Measurements from ENCODE around the gene TTLL3.

TTLL3 gene

DNA sequence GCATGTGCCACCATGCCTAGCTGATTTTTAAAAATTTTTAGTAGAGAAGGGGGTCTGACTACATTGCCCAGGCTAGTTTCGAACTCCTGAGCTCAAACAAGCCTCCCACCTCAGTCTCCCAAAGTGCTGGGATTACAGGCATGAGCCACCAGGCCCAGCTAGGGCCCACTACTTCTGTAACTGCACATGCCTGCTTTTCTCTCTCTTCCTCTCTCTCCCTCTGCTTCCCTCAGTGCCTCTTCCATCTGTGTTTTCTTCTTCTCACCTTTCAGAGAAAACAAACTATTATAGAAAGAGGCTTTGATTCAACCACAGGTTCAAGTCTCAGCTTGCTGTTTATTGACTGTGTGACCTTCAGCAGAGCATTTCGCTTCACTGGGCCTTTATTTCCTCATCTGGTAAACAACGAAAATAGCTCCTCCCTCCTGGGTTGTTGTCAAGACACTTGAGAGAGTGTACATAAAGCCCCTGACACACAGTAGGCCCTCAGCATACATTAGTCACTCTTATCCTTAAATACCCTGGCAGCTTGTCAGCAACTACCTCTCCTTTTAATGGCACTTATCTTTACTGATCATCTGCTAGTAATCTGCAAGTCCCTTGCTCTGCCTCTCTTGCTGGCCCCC, 28.0 kb upstream of the TTLL3 start:
- DNase-seq = no peak

DNA sequence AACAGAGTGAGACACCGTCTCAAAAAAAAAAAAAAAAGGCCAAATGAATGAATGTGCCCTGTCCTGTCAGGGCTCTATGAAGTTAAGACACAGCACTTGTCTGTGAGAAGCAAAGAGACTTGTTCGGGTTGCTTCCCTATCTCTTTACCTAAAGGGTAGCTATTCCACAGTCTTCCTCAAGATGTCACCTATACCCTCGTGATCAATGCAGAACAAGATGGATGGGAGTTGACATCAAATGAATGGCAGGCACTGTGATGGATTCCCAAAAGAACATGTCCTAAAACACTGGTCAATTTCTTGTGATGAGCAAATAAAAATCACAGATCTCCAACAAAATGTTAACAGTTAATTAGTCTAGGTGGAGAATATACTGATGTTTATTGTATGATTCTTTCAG, 27.3 kb upstream of the TTLL3 start:
- peak; percentile 21 for DNase-seq

- DNase-seq = no peak
Measured at GRCh38 chr3:9783954-9784353, 26.1 kb upstream of the TTLL3 start.

- DNase-seq = no peak
Measured at GRCh38 chr3:9784965-9785364, 25.1 kb upstream of the TTLL3 start.

DNA sequence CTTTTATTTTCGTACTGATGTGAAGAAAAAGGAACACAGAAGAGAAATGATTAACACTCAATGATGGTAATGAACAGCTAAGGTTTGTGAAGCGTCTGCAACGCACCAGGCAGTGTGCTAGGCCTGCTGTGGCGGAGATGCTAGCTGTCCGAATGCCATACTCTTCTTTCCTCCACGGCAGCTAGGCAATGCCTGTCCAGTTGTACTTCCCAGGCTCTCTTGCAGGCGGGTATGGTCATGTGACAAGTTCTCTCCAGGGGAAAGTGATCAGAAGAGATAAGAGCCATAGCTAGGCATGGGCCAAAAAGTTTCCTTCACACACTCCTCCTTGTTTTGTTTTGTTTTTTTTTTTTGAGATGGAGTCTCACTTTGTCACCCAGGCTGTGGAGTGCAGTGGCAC, 24.5 kb upstream of the TTLL3 start:
- DNase-seq = no peak

- DNase-seq = peak; percentile 8
Measured at GRCh38 chr3:9786209-9786739, 23.8 kb upstream of the TTLL3 start.

- DNase-seq = peak; percentile 8
Measured at GRCh38 chr3:9786825-9787669, 23.0 kb upstream of the TTLL3 start.

DNA sequence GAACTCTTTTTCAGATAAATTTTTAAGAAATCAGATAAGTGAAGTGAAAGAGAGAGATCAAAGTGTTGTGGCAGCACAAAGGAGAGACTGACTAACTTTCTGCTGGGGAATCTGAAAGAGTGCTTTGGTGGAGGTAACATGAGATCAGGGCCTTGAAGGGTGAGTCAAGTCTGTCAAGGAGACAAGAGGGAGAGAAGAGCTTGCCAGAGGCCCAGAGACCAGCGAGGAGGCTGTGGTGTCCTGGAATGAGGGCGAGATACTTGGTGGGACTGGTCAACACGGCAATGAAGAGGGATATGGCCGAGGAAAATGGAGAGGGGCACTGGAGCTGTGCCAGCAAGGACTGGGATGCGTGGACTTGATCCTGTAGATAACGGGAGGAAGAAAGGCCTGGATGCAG, 22.3 kb upstream of the TTLL3 start:
- DNase-seq = no peak

DNA sequence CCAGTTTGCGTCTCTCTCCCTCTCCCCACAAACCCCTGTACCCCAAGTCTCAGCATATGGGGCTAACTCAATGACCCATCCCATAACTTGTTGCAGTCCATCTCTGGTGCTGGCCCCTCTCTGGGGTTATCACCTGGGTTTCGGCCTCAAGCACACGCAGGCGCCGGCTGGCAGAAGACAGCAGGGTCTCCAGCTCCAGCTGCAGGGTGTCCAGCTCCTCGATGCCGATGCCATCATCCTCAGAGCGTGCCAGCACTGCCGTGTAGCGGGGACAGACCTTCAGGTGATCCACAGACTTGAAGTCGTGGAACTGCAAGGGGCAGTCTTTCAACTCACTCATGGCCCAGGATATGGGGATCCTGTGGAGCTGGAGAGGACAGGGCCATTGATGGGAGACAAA, 18.9 kb upstream of the TTLL3 start:
- no peak for DNase-seq

DNA sequence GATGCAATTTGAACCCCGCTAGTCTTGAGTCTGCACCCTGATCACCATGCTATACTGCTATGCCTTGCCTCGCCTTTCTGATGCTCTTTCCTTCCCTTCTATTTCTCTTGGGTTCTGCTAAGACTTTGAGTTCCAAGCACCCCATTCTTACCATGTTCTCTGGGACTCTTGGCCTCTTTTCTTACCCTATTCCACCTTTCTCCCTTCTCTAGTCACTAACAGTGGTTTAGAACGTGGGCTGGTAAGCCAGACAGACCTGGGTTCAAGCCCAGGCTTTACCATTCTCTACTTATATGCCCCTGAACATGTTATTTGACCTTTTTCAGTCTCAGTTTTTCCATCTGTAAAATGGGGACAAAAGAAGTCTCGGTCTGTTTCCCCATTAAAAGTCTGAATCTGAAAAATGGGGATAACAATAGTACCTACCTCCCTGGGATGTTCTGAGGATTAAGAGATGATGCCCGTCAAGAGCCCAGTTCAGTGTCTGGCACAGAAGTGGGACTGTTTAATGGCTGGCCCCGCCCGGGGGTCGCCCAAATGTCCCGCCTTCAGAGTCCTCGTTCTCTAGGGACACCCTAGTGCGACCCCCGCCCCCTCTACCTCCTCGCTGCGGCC, 18.2 kb upstream of the TTLL3 start:
- DNase-seq = no peak

GRCh38 chr3:9792405-9793160, 17.5 kb upstream of the TTLL3 start, which contains the start of the genes ARPC4 and TADA3:
Gene ARPC4, plus strand, starts transcription at chr3:9793082. Its CDS starts 40 bp downstream, at chr3:9793122.
Gene TADA3, minus strand, starts transcription at chr3:9792473. Its CDS starts 1,007 bp downstream, at chr3:9791466.
- peak; percentile 96 for DNase-seq

- peak; percentile 65 for DNase-seq
Measured at GRCh38 chr3:9793161-9793781, 16.8 kb upstream of the TTLL3 start.

- no peak for DNase-seq
Measured at GRCh38 chr3:9794400-9794799, 15.7 kb upstream of the TTLL3 start.

GRCh38 chr3:9795207-9795606, 14.9 kb upstream of the TTLL3 start:
- DNase-seq = peak; percentile 85

DNA sequence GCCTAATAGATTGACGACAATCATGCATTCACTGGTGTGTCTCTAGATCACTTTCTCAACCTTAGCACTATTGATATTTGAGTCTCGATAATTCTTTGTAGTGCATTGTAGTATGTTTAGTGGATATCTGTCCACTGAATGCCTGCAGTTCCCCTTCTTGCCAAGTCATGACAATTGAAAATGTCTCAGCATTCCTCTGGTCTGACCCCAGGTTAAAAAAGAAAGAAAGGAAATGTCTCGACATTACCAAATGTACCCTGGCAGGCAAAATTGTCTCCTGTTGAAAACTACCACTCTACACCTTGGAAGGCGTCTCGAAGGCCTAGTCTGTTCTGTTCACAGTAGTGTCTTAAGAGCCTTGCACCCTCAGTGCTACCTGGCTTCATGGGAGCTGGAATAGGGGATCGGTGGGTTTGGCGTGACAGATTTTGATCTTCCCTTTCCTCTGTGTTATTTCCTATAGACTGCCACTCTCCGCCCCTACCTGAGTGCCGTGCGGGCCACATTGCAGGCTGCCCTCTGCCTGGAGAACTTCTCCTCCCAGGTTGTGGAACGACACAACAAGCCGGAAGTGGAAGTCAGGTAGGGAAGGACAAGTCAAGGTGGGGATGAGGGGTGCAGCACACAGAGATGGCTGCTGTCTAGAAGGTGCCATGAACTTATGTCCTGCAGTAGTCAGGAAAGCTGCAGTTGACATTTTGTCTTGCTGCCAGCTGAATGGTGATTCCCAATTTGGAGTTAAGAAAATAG, 12.7 kb upstream of the TTLL3 start:
- no peak for DNase-seq

GRCh38 chr3:9800529-9800928, 9.5 kb upstream of the TTLL3 start:
- no peak for DNase-seq

DNA sequence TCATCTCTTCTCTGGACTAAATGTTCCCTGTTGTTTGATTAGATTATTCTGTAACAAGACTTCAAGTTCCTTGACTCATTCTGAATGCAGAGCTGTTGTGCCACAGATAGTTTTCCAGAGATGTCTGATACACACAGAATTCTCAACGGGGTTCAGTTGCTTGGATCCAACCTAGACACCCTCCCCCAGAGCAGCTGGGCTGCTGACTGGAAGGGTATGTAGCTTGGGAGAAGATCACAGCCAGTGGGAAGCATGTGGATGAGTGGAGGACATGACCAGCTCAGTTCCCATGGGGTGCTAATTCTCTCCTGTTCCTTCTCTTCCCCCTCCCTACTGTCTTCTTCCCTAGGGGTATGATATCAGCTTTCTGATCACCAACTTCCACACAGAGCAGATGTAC, 6.6 kb upstream of the TTLL3 start:
- no peak for DNase-seq

- no peak for DNase-seq
Measured at GRCh38 chr3:9804996-9805395, 5.1 kb upstream of the TTLL3 start.

- no peak for DNase-seq
Measured at GRCh38 chr3:9806137-9806536, 3.9 kb upstream of the TTLL3 start.

DNA sequence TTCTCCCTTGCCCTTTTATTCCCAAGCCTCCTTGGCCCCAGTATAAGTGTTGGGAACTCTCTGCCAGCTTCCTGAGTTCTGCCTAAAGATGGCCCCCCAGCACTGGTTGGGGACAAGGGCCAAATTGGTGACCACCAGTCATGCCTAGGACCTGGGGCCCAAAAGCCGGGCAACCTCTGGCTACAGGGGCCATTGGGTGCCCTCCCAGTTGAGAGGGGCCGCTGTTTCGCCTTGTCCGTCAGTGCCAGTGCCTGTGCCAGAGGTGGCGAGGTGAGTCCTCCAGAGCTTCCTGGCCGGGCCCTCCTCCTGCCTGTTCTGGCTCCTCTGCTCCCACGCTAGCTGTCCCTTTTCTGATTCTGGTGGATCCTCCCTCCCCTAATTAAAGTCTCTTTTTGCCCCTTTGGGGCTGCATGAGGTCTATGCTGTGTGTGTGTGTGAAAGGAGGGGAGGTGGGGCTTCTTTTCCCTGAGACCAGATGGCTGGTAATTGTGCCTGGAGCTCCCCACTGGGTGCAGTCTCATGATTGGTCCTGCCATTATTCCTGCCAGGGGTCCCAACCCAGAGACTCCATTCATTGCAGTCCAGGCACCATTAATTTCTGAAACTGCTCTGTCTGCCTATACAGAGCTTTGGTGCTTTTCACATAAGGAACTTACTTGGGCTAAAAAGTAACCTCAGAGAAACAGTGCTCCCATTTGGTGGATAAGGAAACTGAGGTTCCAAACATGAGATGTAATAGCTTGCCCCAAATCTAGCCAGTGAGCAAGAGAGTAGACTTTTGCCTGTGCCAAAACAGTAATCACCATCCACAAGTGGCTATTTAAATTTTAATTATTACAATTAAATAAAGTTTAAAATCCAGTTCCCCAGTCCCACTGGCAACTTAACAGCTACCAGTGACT, 3.1 kb upstream of the TTLL3 start:
- no peak for DNase-seq

DNA sequence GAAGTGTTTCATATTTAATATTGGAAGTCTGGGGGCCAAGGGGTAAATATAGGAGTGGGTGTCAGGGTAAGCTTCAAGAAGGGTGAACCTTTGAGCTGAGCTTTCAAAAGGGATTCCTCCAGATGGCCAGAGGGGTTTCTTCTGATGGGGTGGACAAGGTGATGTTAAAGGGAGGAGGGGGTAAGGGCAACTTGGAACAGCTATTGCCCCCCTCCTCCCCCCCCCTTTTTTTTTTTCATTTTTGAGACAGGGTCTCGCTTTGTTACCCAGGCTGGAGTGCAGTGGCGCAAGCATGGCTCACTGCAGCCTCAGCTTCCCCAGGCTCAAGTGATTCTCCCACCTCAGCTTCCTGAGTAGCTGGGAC, 2.1 kb upstream of the TTLL3 start:
- DNase-seq = no peak

Measured in MV-4-11 (cell line).